K562 (cell line): Measurements from ENCODE around the gene AGPAT4. TPM values are rescaled to one million over a fixed set of nuclear protein-coding genes. Genes with fewer than 3 reads are reported as not detected.

Source experiments
- C11orf30 ChIP-seq: fragments of 450-650 bp; IDR thresholded peaks from 2 replicates; pipeline ENCODE4 v1.6.1; 2016; ENCODE audit warnings: low read depth, mild to moderate bottlenecking
- CEBPZ ChIP-seq: fragments of 150-350 bp; IDR thresholded peaks from 2 replicates; pipeline ENCODE4 v1.6.1; 2014; ENCODE audit warnings: low read depth, mild to moderate bottlenecking, low read length, borderline replicate concordance
- DDX20 ChIP-seq: fragments of 450-650 bp; IDR thresholded peaks from 2 replicates; pipeline ENCODE4 v1.6.1; 2016; ENCODE audit warnings: missing genetic modification characterization, low read depth, mild to moderate bottlenecking, missing compliant biosample characterization, moderate library complexity
- GATAD2A ChIP-seq: fragments of 450-650 bp; IDR thresholded peaks from 2 replicates; pipeline ENCODE4 v1.6.1; 2017
- PTTG1 ChIP-seq: fragments of 450-650 bp; IDR thresholded peaks from 2 replicates; pipeline ENCODE4 v1.6.1; 2016; ENCODE audit warnings: low read depth, mild to moderate bottlenecking, missing genetic modification characterization, missing compliant biosample characterization
- RBM14 ChIP-seq: fragments of 200-400 bp; formaldehyde crosslinking; IDR thresholded peaks from 2 replicates; pipeline ENCODE4 v1.6.1; 2018; ENCODE audit warnings: low read depth, mild to moderate bottlenecking, low read length, moderate library complexity, borderline replicate concordance; ENCODE audit not compliant: insufficient read depth
- SAFB ChIP-seq: fragments of 200-400 bp; formaldehyde crosslinking; IDR thresholded peaks from 2 replicates; pipeline ENCODE4 v1.6.1; 2017; ENCODE audit warnings: low read depth, low read length, borderline replicate concordance
- TCF7 ChIP-seq: sonication (generic); IDR thresholded peaks from 2 replicates; pipeline ENCODE4 v1.6.1; 2016; ENCODE audit warnings: antibody characterized with exemption, borderline replicate concordance
- TFE3 ChIP-seq: fragments of 450-650 bp; formaldehyde crosslinking; IDR thresholded peaks from 2 replicates; pipeline ENCODE4 v1.4.0; 2020; ENCODE audit warnings: mild to moderate bottlenecking, mixed read lengths
- USF1 ChIP-seq: sonication (generic); formaldehyde crosslinking; IDR thresholded peaks from 2 replicates; pipeline ENCODE4 v1.9.0; 2022; ENCODE audit warnings: mild to moderate bottlenecking, missing genetic modification reagents
- ZNF3 ChIP-seq: fragments of 250-450 bp; sonication (Bioruptor Pico); IDR thresholded peaks from 2 replicates; pipeline ENCODE4 v1.5.0; 2021; ENCODE audit warnings: mild to moderate bottlenecking, moderate library complexity
- ZNF449 ChIP-seq: fragments of 250-450 bp; sonication (Bioruptor Pico); IDR thresholded peaks from 2 replicates; pipeline ENCODE4 v1.8.0; 2022; ENCODE audit warnings: moderate library complexity, mild to moderate bottlenecking, inconsistent platforms
- ZNF507 ChIP-seq: conservative IDR thresholded peaks from 2 replicates; pipeline ENCODE4 v1.6.1; 2017; ENCODE audit warnings: missing genetic modification characterization, missing compliant biosample characterization
- ZNF780A ChIP-seq: fragments of 250-450 bp; sonication (Bioruptor Pico); IDR thresholded peaks from 2 replicates; pipeline ENCODE4 v1.5.0; 2021; ENCODE audit warnings: mild to moderate bottlenecking
- polyA plus RNA-seq, 8 experiments: library from polyadenylated mRNA; depleted of rRNA in 4 of 8; stranded (reverse) in 5 of 8; unstranded in 3 of 8; fragments of >200 nt; fragmentation: Nextera tagmentation in 2 of 8; fragmentation: Illumina TruSeq in 1 of 8; extraction: Ambion mirVana in 2 of 8; extraction: Trizol in 1 of 8; gene quantifications; 2 replicates each; pipeline versions ENCODE4 v1.2.1 to v1.2.3, GENCODE V29; 2011 to 2014; ENCODE audit warnings: inconsistent platforms in 1 of 8, missing spikeins in 1 of 8
- total RNA-seq, 7 experiments: library from RNA; depleted of rRNA in 6 of 7; stranded (reverse); fragments of >200 nt in 6 of 7; fragmentation: Illumina TruSeq in 2 of 7; extraction: Trizol in 2 of 7; gene quantifications; 2 replicates each; pipeline versions ENCODE4 v1.2.1 to v1.2.3, GENCODE V29; 2011 to 2021; ENCODE audit warnings: low replicate concordance in 1 of 7
- TF ChIP-seq, protein P1 (sequence below): fragments of 450-650 bp; IDR thresholded peaks from 2 replicates; pipeline ENCODE4 v1.6.1; 2016; ENCODE audit warnings: antibody characterized with exemption
- TF ChIP-seq, protein P2 (sequence below): sonication (generic); formaldehyde crosslinking; IDR thresholded peaks from 2 replicates; pipeline ENCODE4 v1.8.0; 2022; ENCODE audit warnings: mild to moderate bottlenecking, missing genetic modification reagents

Gene AGPAT4
- total and polyA plus RNA-seq, 9 of the 15 experiments (the other 6 are each of a cell fraction or from before 2014, with no cell fraction given), result 2.2 to 15.0 (median 5.7) TPM

- TF ChIP-seq CEBPZ, result no peak
- no peak for TF ChIP-seq ZNF507
- TF ChIP-seq TFE3, result no peak
- TF ChIP-seq TCF7, result no peak
- TF ChIP-seq SAFB, result no peak
- no peak for TF ChIP-seq RBM14
- TF ChIP-seq, protein P1, sequence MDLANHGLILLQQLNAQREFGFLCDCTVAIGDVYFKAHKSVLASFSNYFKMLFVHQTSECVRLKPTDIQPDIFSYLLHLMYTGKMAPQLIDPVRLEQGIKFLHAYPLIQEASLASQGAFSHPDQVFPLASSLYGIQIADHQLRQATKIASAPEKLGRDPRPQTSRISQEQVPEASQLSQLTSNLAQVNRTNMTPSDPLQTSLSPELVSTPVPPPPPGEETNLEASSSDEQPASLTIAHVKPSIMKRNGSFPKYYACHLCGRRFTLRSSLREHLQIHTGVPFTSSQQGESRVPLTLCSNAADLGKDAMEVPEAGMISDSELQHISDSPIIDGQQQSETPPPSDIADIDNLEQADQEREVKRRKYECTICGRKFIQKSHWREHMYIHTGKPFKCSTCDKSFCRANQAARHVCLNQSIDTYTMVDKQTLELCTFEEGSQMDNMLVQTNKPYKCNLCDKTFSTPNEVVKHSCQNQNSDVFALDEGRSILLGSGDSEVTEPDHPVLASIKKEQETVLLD, result 0 out of 2 replicates have a peak, but pooled peaks have one; percentile 13
- TF ChIP-seq DDX20 (tag), result no peak
- TF ChIP-seq GATAD2A, result no peak
- TF ChIP-seq ZNF780A (CRISPR knock-in tag), result no peak
- no peak; the same call in 1 of the 2 replicates for TF ChIP-seq C11orf30
- no peak for TF ChIP-seq ZNF3 (CRISPR knock-in tag)
- no peak for TF ChIP-seq ZNF449 (CRISPR knock-in tag)
- no peak for TF ChIP-seq PTTG1 (tag)
- TF ChIP-seq, protein P2, sequence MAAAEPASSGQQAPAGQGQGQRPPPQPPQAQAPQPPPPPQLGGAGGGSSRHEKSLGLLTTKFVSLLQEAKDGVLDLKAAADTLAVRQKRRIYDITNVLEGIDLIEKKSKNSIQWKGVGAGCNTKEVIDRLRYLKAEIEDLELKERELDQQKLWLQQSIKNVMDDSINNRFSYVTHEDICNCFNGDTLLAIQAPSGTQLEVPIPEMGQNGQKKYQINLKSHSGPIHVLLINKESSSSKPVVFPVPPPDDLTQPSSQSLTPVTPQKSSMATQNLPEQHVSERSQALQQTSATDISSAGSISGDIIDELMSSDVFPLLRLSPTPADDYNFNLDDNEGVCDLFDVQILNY (CRISPR knock-in tag), result no peak
- no peak for TF ChIP-seq USF1 (CRISPR knock-in tag)
These were observed 44.8 kb downstream of the AGPAT4 start (continued) for GRCh38 chr6:161228921-161229591.
